Measurements from ENCODE around the gene BPI. TPM values are rescaled to one million over a fixed set of nuclear protein-coding genes. Genes with fewer than 3 reads are reported as not detected.

The BPI gene
- total RNA-seq, 1 experiment from 2014 or later = not detected

GRCh38 chr20:38316341-38316740 is 12.4 kb downstream of the BPI start:
- Mint-ChIP-seq H3K4me3 (ENCODE audit: unreplicated experiment) (no peak overlapping the region), H3K4me1 (ENCODE audit: low read depth, unreplicated experiment) (peaks cover 5% of the 10 kb centered on the region), H3K36me3 (ENCODE audit: insufficient read depth, unreplicated experiment) (no peaks in the 10 kb centered on the region), H3K27ac (ENCODE audit: unreplicated experiment) (no peak overlapping the region), H3K27me3 (ENCODE audit: insufficient read depth, unreplicated experiment) (peaks cover 16% of the 10 kb centered on the region), H3K9me3 (ENCODE audit: unreplicated experiment) (no peaks in the 10 kb centered on the region)
- H3K9me3 ChIP-seq = no peaks in the 10 kb centered on the region
- no peak overlapping the region for H3K4me3 ChIP-seq (ENCODE audit: low read depth, low read length)
- DNase-seq = no peak
- no peaks in the 10 kb centered on the region for H3K36me3 ChIP-seq (ENCODE audit: control insufficient read depth, insufficient read depth, low read length)
- H3K27me3 ChIP-seq (replicated peaks; ENCODE audit: control insufficient read depth, insufficient read depth, low read length) = peaks cover 1% of the 10 kb centered on the region; the same call in 1 of the 2 replicates
- ChIA-PET CTCF (interaction anchor here (0.6 kb wide), 1 partner anchor 31 kb away, joined by 3 read pairs; no protein-coding TSS in a partner anchor), POLR2A (no interaction called here)
- no peaks in the 10 kb centered on the region for H3K4me1 ChIP-seq
- TF ChIP-seq CTCF (IDR thresholded peaks at IDR 0.05; ENCODE audit: insufficient read depth in 1 of 2, low read depth in 1 of 2, low read length in 1 of 2, severe bottlenecking in 1 of 2, unreplicated experiment in 1 of 2) = no peak
- intact Hi-C loops (cut with micrococcal nuclease; ENCODE audit: unreplicated experiment) = no loop called here
- no TSS peak for BruUV-seq (replicated peaks)

- no TSS peak for BruUV-seq (replicated peaks)
- H3K27ac Mint-ChIP-seq (ENCODE audit: unreplicated experiment) = no peak overlapping the region
- POLR2A ChIA-PET = interaction anchor here (0.6 kb wide), 1 partner anchor 160 kb away, joined by 3 read pairs; no protein-coding TSS in a partner anchor
- no peaks in the 10 kb centered on the region for H3K9me3 Mint-ChIP-seq (ENCODE audit: unreplicated experiment)
- CTCF ChIA-PET = interaction anchor here (0.8 to 1.2 kb wide), 2 partner anchors 10 to 260 kb away, joined by 3 read pairs; no protein-coding TSS in a partner anchor
- H3K4me1 Mint-ChIP-seq (ENCODE audit: low read depth, unreplicated experiment) = peaks cover 5% of the 10 kb centered on the region
- DNase-seq = no peak
- peaks cover 1% of the 10 kb centered on the region; the same call in 1 of the 2 replicates for H3K27me3 ChIP-seq (replicated peaks; ENCODE audit: control insufficient read depth, insufficient read depth, low read length)
- H3K36me3 Mint-ChIP-seq (ENCODE audit: insufficient read depth, unreplicated experiment) = no peaks in the 10 kb centered on the region
- no peak for TF ChIP-seq CTCF (IDR thresholded peaks at IDR 0.05; ENCODE audit: insufficient read depth in 1 of 2, low read depth in 1 of 2, low read length in 1 of 2, severe bottlenecking in 1 of 2, unreplicated experiment in 1 of 2)
- no peaks in the 10 kb centered on the region for H3K9me3 ChIP-seq
- intact Hi-C loops (cut with micrococcal nuclease; ENCODE audit: unreplicated experiment) = no loop called here
- H3K27me3 Mint-ChIP-seq (ENCODE audit: insufficient read depth, unreplicated experiment) = peaks cover 18% of the 10 kb centered on the region
- H3K4me3 Mint-ChIP-seq (ENCODE audit: unreplicated experiment) = no peak overlapping the region
- H3K4me1 ChIP-seq = no peaks in the 10 kb centered on the region
- H3K4me3 ChIP-seq (ENCODE audit: low read depth, low read length) = no peak overlapping the region
- H3K36me3 ChIP-seq (ENCODE audit: control insufficient read depth, insufficient read depth, low read length) = no peaks in the 10 kb centered on the region
These were observed 13.5 kb downstream of the BPI start for GRCh38 chr20:38317422-38317821.

GRCh38 chr20:38320221-38320620 is 16.3 kb downstream of the BPI start:
- Histone ChIP-seq H3K27me3 (replicated peaks; ENCODE audit: control insufficient read depth, insufficient read depth, low read length) (peaks cover 1% of the 10 kb centered on the region; the same call in 1 of the 2 replicates), H3K4me1 (no peaks in the 10 kb centered on the region), H3K36me3 (ENCODE audit: control insufficient read depth, insufficient read depth, low read length) (no peaks in the 10 kb centered on the region), H3K9me3 (no peaks in the 10 kb centered on the region), H3K4me3 (ENCODE audit: low read depth, low read length) (no peak overlapping the region)
- no peak overlapping the region for H3K27ac Mint-ChIP-seq (ENCODE audit: unreplicated experiment)
- TF ChIP-seq CTCF (IDR thresholded peaks at IDR 0.05; ENCODE audit: insufficient read depth in 1 of 2, low read depth in 1 of 2, low read length in 1 of 2, severe bottlenecking in 1 of 2, unreplicated experiment in 1 of 2) = no peak
- intact Hi-C loops (cut with micrococcal nuclease; ENCODE audit: unreplicated experiment) = no loop called here
- CTCF ChIA-PET = interaction anchor here (0.7 kb wide), 1 partner anchor 124 kb away, joined by 4 read pairs; no protein-coding TSS in a partner anchor
- peaks cover 21% of the 10 kb centered on the region for H3K27me3 Mint-ChIP-seq (ENCODE audit: insufficient read depth, unreplicated experiment)
- POLR2A ChIA-PET = no interaction called here
- H3K9me3 Mint-ChIP-seq (ENCODE audit: unreplicated experiment) = no peaks in the 10 kb centered on the region
- DNase-seq = no peak
- H3K4me1 Mint-ChIP-seq (ENCODE audit: low read depth, unreplicated experiment) = peaks cover 5% of the 10 kb centered on the region
- H3K36me3 Mint-ChIP-seq (ENCODE audit: insufficient read depth, unreplicated experiment) = no peaks in the 10 kb centered on the region
- BruUV-seq (replicated peaks) = no TSS peak
- no peak overlapping the region for H3K4me3 Mint-ChIP-seq (ENCODE audit: unreplicated experiment)
